Measurements from ENCODE around the gene C1orf35. TPM values are rescaled to one million over a fixed set of nuclear protein-coding genes. Genes with fewer than 3 reads are reported as not detected.

C1orf35 gene
- total and polyA plus RNA-seq, 12 donors, result 5.0 to 42.0 (median 15.7) TPM

- TF ChIP-seq CTCF (IDR thresholded peaks at IDR 0.05) (no peak), POLR2A (IDR thresholded peaks at IDR 0.05) (no peak)
- Histone ChIP-seq H3K4me3 (peak within 1 kb of the TSS in 1 of 4 donors; percentile 40), H3K36me3 (replicated peaks in 1 of 2) (peaks cover 0 to 25% of the 10 kb centered on the region in 2 donors), H3K27ac (peak within 1 kb of the TSS in 4 of 5 donors; percentile 50 to 90 (median 67)), H3K9me3 (replicated peaks in 1 of 3) (no peaks in the 10 kb centered on the region), H3K4me1 (replicated peaks in 1 of 2) (peaks cover 6 to 25% of the 10 kb centered on the region in 2 donors), H3K27me3 (no peaks in the 10 kb centered on the region)
- peak in 3 of 7 donors; percentile 31 to 50 (median 42) for DNase-seq
- WGBS, 4 donors, result 53 to 84% (median 65%) methylated on average over 5 to 17 of the region's 17 CpGs
- intact Hi-C loops (cut with DNase I), result no loop called here
Measured at GRCh38 chr1:228149406-228150119, 46.4 kb upstream of the C1orf35 start, which contains the start of gene GJC2. Gene GJC2, plus strand, starts transcription at chr1:228149930. Its CDS starts 7,829 bp downstream, at chr1:228157759.

GRCh38 chr1:228148935-228149405 is 45.8 kb upstream of the C1orf35 start:
- H3K9me3 ChIP-seq (replicated peaks in 1 of 3), result no peaks in the 10 kb centered on the region
- no peaks in the 10 kb centered on the region for H3K27me3 ChIP-seq
- 71 to 88% (median 79%) methylated on average over 3 to 8 of the region's 8 CpGs for WGBS, 4 donors
- H3K27ac ChIP-seq, result peak overlapping the region in 4 of 5 donors; percentile 50 to 90 (median 67)
- no peak for TF ChIP-seq CTCF (IDR thresholded peaks at IDR 0.05)
- no peak for TF ChIP-seq POLR2A (IDR thresholded peaks at IDR 0.05)
- peak in 2 of 7 donors; percentile 6 to 18 for DNase-seq
- no peak overlapping the region for H3K4me3 ChIP-seq
- H3K36me3 ChIP-seq (replicated peaks in 1 of 2), result peaks cover 0 to 25% of the 10 kb centered on the region in 2 donors
- intact Hi-C loops (cut with DNase I), result no loop called here
- peaks cover 6 to 25% of the 10 kb centered on the region in 2 donors for H3K4me1 ChIP-seq (replicated peaks in 1 of 2)

- Histone ChIP-seq H3K4me1 (replicated peaks in 1 of 2) (peaks cover 6 to 31% of the 10 kb centered on the region in 2 donors), H3K27me3 (no peaks in the 10 kb centered on the region), H3K4me3 (no peak overlapping the region), H3K36me3 (replicated peaks in 1 of 2) (peaks cover 0 to 25% of the 10 kb centered on the region in 2 donors), H3K27ac (peak overlapping the region in 3 of 5 donors; percentile 50 to 90 (median 78)), H3K9me3 (replicated peaks in 1 of 3) (no peaks in the 10 kb centered on the region)
- 40 to 72% (median 65%) methylated on average over 4 to 18 of the region's 18 CpGs; no CpG with 5 or more reads in 1 of the 4 donors for WGBS, 4 donors
- TF ChIP-seq CTCF (IDR thresholded peaks at IDR 0.05) (no peak), POLR2A (IDR thresholded peaks at IDR 0.05) (no peak)
- intact Hi-C loops (cut with DNase I), result no loop called here
- DNase-seq, result peak in 3 of 7 donors; percentile 17 to 40 (median 24)
Measured at GRCh38 chr1:228148196-228148861, 45.2 kb upstream of the C1orf35 start.

GRCh38 chr1:228147768-228148167 is 44.6 kb upstream of the C1orf35 start:
- Histone ChIP-seq H3K4me3 (no peak overlapping the region), H3K27ac (peak overlapping the region in 1 of 5 donors; percentile 90), H3K27me3 (no peaks in the 10 kb centered on the region), H3K9me3 (replicated peaks in 1 of 3) (no peaks in the 10 kb centered on the region), H3K36me3 (replicated peaks in 1 of 2) (peaks cover 0 to 25% of the 10 kb centered on the region in 2 donors), H3K4me1 (replicated peaks in 1 of 2) (peaks cover 6 to 36% of the 10 kb centered on the region in 2 donors)
- WGBS, 4 donors, result 80 to 100% (median 91%) methylated on average over 1 to 4 of the region's 4 CpGs
- intact Hi-C loops (cut with DNase I), result no loop called here
- DNase-seq, result peak in 2 of 7 donors; percentile 9 to 21
- TF ChIP-seq POLR2A (IDR thresholded peaks at IDR 0.05) (no peak), CTCF (IDR thresholded peaks at IDR 0.05) (no peak)

All from adrenal gland (tissue), 12 donors.